SK-N-SH (cell line): Measurements from ENCODE around the gene PIGZ. TPM values are rescaled to one million over a fixed set of nuclear protein-coding genes. Genes with fewer than 3 reads are reported as not detected.

ENCODE experiments used
- CTCF ChIA-PET: fragments of 300-600, 350-600 bp; formaldehyde crosslinking; extraction: SDS; loops from one replicate; lab custom pipeline; 2021; lab: Yijun Ruan, JAX
- POLR2A ChIA-PET: fragments of 350-600 bp; sonication (Branson Sonifier 250); formaldehyde crosslinking; extraction: SDS; loops from one replicate; lab custom pipeline; 2020; ENCODE audit warnings: antibody characterized with exemption, inconsistent platforms; lab: Yijun Ruan, JAX
- DNase-seq: peaks from one replicate; pipeline ENCODE4 v3.0.0; 2012
- H2AFZ ChIP-seq: fragments of 200-600 bp; sonication (generic); 2 replicates; pipeline ENCODE4 v1.8.1; 2016; ENCODE audit warnings: antibody characterized with exemption, mild to moderate bottlenecking, low read depth
- H3F3A ChIP-seq: fragments of 200-600 bp; sonication (generic); replicated peaks from 2 replicates; pipeline ENCODE3; 2016; ENCODE audit warnings: antibody characterized with exemption, mild to moderate bottlenecking; ENCODE audit not compliant: insufficient read depth
- H3K27ac ChIP-seq, 2 experiments: fragments of 200-500 bp in 1 of 2; fragments of 200-600 bp in 1 of 2; sonication (Bioruptor generic) in 1 of 2; sonication (generic), shearing (Covaris generic) in 1 of 2; 2 replicates each; pipeline versions ENCODE4 v1.5.1 to v1.6.1; 2014 to 2016; ENCODE audit warnings: low read depth in 2 of 2, inconsistent platforms in 1 of 2, low read length in 1 of 2, mild to moderate bottlenecking in 1 of 2, mixed read lengths in 1 of 2
- H3K27me3 ChIP-seq: fragments of 200-600 bp; sonication (generic), shearing (Covaris generic); 2 replicates; pipeline ENCODE4 v1.6.1; 2016; ENCODE audit warnings: mixed run types; ENCODE audit not compliant: insufficient read depth
- H3K36me3 ChIP-seq, 2 experiments: fragments of 200-500 bp in 1 of 2; fragments of 200-600 bp in 1 of 2; sonication (Bioruptor generic) in 1 of 2; sonication (generic) in 1 of 2; replicated peaks in 1 of 2; 2 replicates each; pipeline versions ENCODE3 to v1.5.1; 2014 to 2016; ENCODE audit warnings: low read length in 1 of 2, mild to moderate bottlenecking in 1 of 2; ENCODE audit not compliant: insufficient read depth in 2 of 2, control insufficient read depth in 1 of 2
- H3K4me1 ChIP-seq, 2 experiments: fragments of 200-500 bp in 1 of 2; fragments of 200-600 bp in 1 of 2; sonication (Bioruptor generic) in 1 of 2; sonication (generic), shearing (Covaris generic) in 1 of 2; 2 replicates each; pipeline versions ENCODE4 v1.5.1 to v1.6.1; 2014 to 2016; ENCODE audit warnings: low read depth in 1 of 2, low read length in 1 of 2, mixed run types in 1 of 2; ENCODE audit not compliant: insufficient read depth in 2 of 2, control insufficient read depth in 1 of 2
- H3K4me2 ChIP-seq: fragments of 200-600 bp; sonication (generic), shearing (Covaris generic); 2 replicates; pipeline ENCODE4 v1.6.1; 2017; ENCODE audit warnings: mixed run types
- H3K4me3 ChIP-seq, 2 experiments: fragments of 200-500 bp in 1 of 2; fragments of 200-600 bp in 1 of 2; sonication (Bioruptor generic) in 1 of 2; sonication (generic), shearing (Covaris generic) in 1 of 2; 2 replicates each; pipeline versions ENCODE4 v1.5.1 to v1.8.1; 2014 to 2016; ENCODE audit warnings: low read depth in 2 of 2, inconsistent platforms in 1 of 2, low read length in 1 of 2, mild to moderate bottlenecking in 1 of 2, mixed read lengths in 1 of 2, moderate library complexity in 1 of 2
- H3K79me2 ChIP-seq: fragments of 200-600 bp; sonication (generic); 2 replicates; pipeline ENCODE4 v1.8.1; 2017; ENCODE audit warnings: mild to moderate bottlenecking; ENCODE audit not compliant: insufficient read depth
- H3K9ac ChIP-seq: fragments of 200-600 bp; sonication (generic); 2 replicates; pipeline ENCODE4 v1.6.1; 2017; ENCODE audit warnings: mixed run types
- H3K9me2 ChIP-seq: fragments of 200-600 bp; sonication (generic); 2 replicates; pipeline ENCODE4 v1.6.1; 2017; ENCODE audit warnings: mixed run types
- H3K9me3 ChIP-seq: fragments of 200-600 bp; sonication (generic); 2 replicates; pipeline ENCODE4 v1.6.1; 2017; ENCODE audit warnings: mixed run types, mild to moderate bottlenecking, moderate library complexity
- H4K20me1 ChIP-seq: fragments of 200-600 bp; sonication (generic); 2 replicates; pipeline ENCODE4 v1.6.1; 2017; ENCODE audit warnings: mild to moderate bottlenecking, mixed run types; ENCODE audit not compliant: insufficient read depth
- ELF1 ChIP-seq: IDR thresholded peaks from 2 replicates; pipeline ENCODE4 v1.4.0; 2012
- EP300 ChIP-seq, 2 experiments: IDR thresholded peaks; 2 replicates each; pipeline versions ENCODE4 v1.4.0 to v1.6.1; 2012; ENCODE audit warnings: borderline replicate concordance in 1 of 2, low read depth in 1 of 2, low read length in 1 of 2
- FOSL2 ChIP-seq: IDR thresholded peaks from 2 replicates; pipeline ENCODE4 v1.4.0; 2012; ENCODE audit warnings: low read depth, mild to moderate bottlenecking, moderate library complexity, borderline replicate concordance
- FOXM1 ChIP-seq: IDR thresholded peaks from 2 replicates; pipeline ENCODE4 v1.4.0; 2012; ENCODE audit warnings: low read depth, mild to moderate bottlenecking
- GABPA ChIP-seq: IDR thresholded peaks from 2 replicates; pipeline ENCODE4 v1.4.0; 2012; ENCODE audit warnings: low read depth, mild to moderate bottlenecking
- JUND ChIP-seq: IDR thresholded peaks from 2 replicates; pipeline ENCODE4 v1.4.0; 2012
- MEF2A ChIP-seq: IDR thresholded peaks from 2 replicates; pipeline ENCODE4 v1.4.0; 2012; ENCODE audit warnings: low read depth, borderline replicate concordance
- MXI1 ChIP-seq: IDR thresholded peaks from 2 replicates; pipeline ENCODE4 v1.6.1; 2012; ENCODE audit warnings: mild to moderate bottlenecking, low read depth, low read length, improper control_type of control experiment
- NRF1 ChIP-seq: IDR thresholded peaks from 2 replicates; pipeline ENCODE4 v1.6.1; 2012; ENCODE audit warnings: low read depth, mild to moderate bottlenecking, low read length
- POLR2AphosphoS5 ChIP-seq: IDR thresholded peaks from 2 replicates; pipeline ENCODE4 v1.6.1; 2012; ENCODE audit warnings: low read depth, low read length
- RAD21 ChIP-seq: IDR thresholded peaks from 2 replicates; pipeline ENCODE4 v1.6.1; 2012; ENCODE audit warnings: mild to moderate bottlenecking, low read length
- SIN3A ChIP-seq: IDR thresholded peaks from 2 replicates; pipeline ENCODE4 v1.6.1; 2012; ENCODE audit warnings: low read depth, mild to moderate bottlenecking, low read length, moderate library complexity, borderline replicate concordance
- SMC3 ChIP-seq: IDR thresholded peaks from 2 replicates; pipeline ENCODE4 v1.6.1; 2012; ENCODE audit warnings: low read depth, low read length, improper control_type of control experiment
- YY1 ChIP-seq: IDR thresholded peaks from 2 replicates; pipeline ENCODE4 v1.4.0; 2012; ENCODE audit warnings: low read depth, mild to moderate bottlenecking
- WGBS: methylation state at CpG from one replicate; pipeline ENCODE4 v1.1.6; 2017; ENCODE audit warnings: low lambda C conversion rate; 5-methylcytosine and 5-hydroxymethylcytosine counted together
- polyA plus RNA-seq, 3 experiments: library from polyadenylated mRNA; depleted of rRNA; stranded (reverse); fragments of >200 nt; gene quantifications; 2 replicates each; pipeline ENCODE4 v1.2.3, GENCODE V29; 2012
- TF ChIP-seq, protein P1 (sequence below): IDR thresholded peaks from 2 replicates; pipeline ENCODE4 v1.4.0; 2012; ENCODE audit warnings: low read depth, borderline replicate concordance
- TF ChIP-seq, protein P2 (sequence below): IDR thresholded peaks from 2 replicates; pipeline ENCODE4 v1.4.0; 2012; ENCODE audit warnings: low read depth, borderline replicate concordance
- TF ChIP-seq, protein P3 (sequence below): IDR thresholded peaks from 2 replicates; pipeline ENCODE4 v1.6.1; 2012; ENCODE audit warnings: mild to moderate bottlenecking, low read depth, low read length, moderate library complexity

PIGZ gene
- polyA plus RNA-seq, 1 of the 3 experiments (the other 2 are of a cell fraction) = 5.0 TPM

DNA sequence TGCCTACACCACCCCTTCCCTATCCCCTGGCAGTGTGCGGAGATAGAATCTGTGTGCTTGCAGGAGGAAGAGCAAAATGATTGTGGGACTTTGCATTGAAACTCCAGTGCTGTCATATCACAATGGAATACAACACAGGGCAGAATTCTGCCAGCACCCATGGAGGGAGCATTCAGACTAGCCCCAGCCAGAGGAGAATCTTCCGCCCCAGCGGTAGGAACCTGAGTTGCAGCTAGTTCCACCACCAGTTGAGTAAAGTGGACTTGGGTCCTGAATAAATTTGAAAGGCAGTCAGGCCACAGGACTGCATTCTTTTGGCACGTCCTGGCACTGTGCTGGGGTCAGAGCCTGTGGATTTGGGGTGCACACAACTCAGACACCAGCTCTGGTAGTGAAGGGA, 53.8 kb downstream of the PIGZ start (continued):
- TF ChIP-seq YY1 = no peak
- TF ChIP-seq, all 33 proteins: peak for 0

DNA sequence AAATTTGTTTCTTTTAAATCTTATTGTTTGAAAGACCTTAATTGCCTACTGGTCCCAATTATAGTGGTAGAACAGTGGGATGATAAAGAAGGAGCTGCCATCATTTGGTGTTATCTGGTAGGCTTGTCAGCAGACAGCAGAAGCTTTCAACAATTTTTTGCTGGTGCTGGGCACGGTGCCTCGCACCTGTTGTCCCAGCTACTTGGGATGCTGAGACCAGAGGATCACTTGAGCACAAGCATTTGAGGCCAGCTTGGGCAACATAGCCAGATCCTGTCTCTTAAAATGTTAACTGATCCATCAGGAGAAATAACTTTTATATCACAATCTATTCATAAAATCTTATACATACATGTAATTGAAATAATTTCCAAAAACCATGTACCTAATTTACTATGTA, 64.9 kb downstream of the PIGZ start:
- H3F3A ChIP-seq = no peaks in the 10 kb centered on the region
- no peak overlapping the region for H3K4me3 ChIP-seq
- H2AFZ ChIP-seq = no peak overlapping the region
- ChIA-PET POLR2A (no interaction called here), CTCF (interaction anchor here (1.3 kb wide), 1 partner anchor 67 kb away, joined by 3 read pairs; no protein-coding TSS in a partner anchor)
- peaks cover 49 to 87% of the 10 kb centered on the region in 2 experiments for H3K36me3 ChIP-seq
- no peaks in the 10 kb centered on the region for H3K9me3 ChIP-seq
- no peaks in the 10 kb centered on the region for H3K9me2 ChIP-seq
- DNase-seq = no peak
- H3K9ac ChIP-seq = no peak overlapping the region
- TF ChIP-seq POLR2AphosphoS5 = no peak
- TF ChIP-seq FOSL2 = no peak
- TF ChIP-seq SMC3 = no peak
- TF ChIP-seq YY1 = no peak
- no peak for TF ChIP-seq GABPA
- no peak for TF ChIP-seq MEF2A
- no peak for TF ChIP-seq FOXM1
- TF ChIP-seq, protein P1, sequence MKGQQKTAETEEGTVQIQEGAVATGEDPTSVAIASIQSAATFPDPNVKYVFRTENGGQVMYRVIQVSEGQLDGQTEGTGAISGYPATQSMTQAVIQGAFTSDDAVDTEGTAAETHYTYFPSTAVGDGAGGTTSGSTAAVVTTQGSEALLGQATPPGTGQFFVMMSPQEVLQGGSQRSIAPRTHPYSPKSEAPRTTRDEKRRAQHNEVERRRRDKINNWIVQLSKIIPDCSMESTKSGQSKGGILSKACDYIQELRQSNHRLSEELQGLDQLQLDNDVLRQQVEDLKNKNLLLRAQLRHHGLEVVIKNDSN = no peak
- TF ChIP-seq JUND = no peak
- TF ChIP-seq EP300 (IDR thresholded peaks at IDR 0.05; ENCODE audit: borderline replicate concordance in 1 of 2, low read depth in 1 of 2, low read length in 1 of 2) = no peak
- TF ChIP-seq, protein P2, sequence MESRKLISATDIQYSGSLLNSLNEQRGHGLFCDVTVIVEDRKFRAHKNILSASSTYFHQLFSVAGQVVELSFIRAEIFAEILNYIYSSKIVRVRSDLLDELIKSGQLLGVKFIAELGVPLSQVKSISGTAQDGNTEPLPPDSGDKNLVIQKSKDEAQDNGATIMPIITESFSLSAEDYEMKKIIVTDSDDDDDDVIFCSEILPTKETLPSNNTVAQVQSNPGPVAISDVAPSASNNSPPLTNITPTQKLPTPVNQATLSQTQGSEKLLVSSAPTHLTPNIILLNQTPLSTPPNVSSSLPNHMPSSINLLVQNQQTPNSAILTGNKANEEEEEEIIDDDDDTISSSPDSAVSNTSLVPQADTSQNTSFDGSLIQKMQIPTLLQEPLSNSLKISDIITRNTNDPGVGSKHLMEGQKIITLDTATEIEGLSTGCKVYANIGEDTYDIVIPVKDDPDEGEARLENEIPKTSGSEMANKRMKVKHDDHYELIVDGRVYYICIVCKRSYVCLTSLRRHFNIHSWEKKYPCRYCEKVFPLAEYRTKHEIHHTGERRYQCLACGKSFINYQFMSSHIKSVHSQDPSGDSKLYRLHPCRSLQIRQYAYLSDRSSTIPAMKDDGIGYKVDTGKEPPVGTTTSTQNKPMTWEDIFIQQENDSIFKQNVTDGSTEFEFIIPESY = no peak
- TF ChIP-seq NRF1 = no peak
- TF ChIP-seq MXI1 = no peak
- TF ChIP-seq, protein P3, sequence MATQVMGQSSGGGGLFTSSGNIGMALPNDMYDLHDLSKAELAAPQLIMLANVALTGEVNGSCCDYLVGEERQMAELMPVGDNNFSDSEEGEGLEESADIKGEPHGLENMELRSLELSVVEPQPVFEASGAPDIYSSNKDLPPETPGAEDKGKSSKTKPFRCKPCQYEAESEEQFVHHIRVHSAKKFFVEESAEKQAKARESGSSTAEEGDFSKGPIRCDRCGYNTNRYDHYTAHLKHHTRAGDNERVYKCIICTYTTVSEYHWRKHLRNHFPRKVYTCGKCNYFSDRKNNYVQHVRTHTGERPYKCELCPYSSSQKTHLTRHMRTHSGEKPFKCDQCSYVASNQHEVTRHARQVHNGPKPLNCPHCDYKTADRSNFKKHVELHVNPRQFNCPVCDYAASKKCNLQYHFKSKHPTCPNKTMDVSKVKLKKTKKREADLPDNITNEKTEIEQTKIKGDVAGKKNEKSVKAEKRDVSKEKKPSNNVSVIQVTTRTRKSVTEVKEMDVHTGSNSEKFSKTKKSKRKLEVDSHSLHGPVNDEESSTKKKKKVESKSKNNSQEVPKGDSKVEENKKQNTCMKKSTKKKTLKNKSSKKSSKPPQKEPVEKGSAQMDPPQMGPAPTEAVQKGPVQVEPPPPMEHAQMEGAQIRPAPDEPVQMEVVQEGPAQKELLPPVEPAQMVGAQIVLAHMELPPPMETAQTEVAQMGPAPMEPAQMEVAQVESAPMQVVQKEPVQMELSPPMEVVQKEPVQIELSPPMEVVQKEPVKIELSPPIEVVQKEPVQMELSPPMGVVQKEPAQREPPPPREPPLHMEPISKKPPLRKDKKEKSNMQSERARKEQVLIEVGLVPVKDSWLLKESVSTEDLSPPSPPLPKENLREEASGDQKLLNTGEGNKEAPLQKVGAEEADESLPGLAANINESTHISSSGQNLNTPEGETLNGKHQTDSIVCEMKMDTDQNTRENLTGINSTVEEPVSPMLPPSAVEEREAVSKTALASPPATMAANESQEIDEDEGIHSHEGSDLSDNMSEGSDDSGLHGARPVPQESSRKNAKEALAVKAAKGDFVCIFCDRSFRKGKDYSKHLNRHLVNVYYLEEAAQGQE = no peak
- no peak for TF ChIP-seq ELF1
- TF ChIP-seq RAD21 = no peak
- TF ChIP-seq SIN3A = no peak
- H3K79me2 ChIP-seq = peaks cover 11% of the 10 kb centered on the region
- H3K4me2 ChIP-seq = no peak overlapping the region
- 100% methylated on average over 1 of the region's 2 CpGs for WGBS
- no peak overlapping the region for H3K27ac ChIP-seq
- no peaks in the 10 kb centered on the region for H3K27me3 ChIP-seq
- H3K4me1 ChIP-seq = no peaks in the 10 kb centered on the region
- no peaks in the 10 kb centered on the region for H4K20me1 ChIP-seq
